T-helper 2 cell treated with Interferon-gamma antibody and Interleukin-4, amounts not matched to agents 5 μg/mL and 100 μg/mL, for 36 hours (primary cell): ENCODE data around the gene ABCB7.
"Not testable (repeated sequence)": the region's sequence is repeated elsewhere in the genome, so short reads cannot be mapped to it uniquely, and the experiment has no call there.

Experiments
- DNase-seq: peaks from one replicate; pipeline ENCODE4 v3.0.0; 2021; ENCODE audit warnings: low spot score
- H3K27ac Mint-ChIP-seq: one replicate; pipeline ENCODE4 v1.8.0; 2021; ENCODE audit warnings: mild to moderate bottlenecking, mixed read lengths
- H3K27me3 Mint-ChIP-seq: one replicate; pipeline ENCODE4 v1.8.0; 2021; ENCODE audit warnings: low read depth, mixed read lengths
- H3K36me3 Mint-ChIP-seq: one replicate; pipeline ENCODE4 v1.8.0; 2021; ENCODE audit warnings: low read depth, mixed read lengths
- H3K4me1 Mint-ChIP-seq: one replicate; pipeline ENCODE4 v1.8.0; 2021; ENCODE audit warnings: low read depth, mixed read lengths
- H3K4me3 Mint-ChIP-seq: one replicate; pipeline ENCODE4 v1.8.0; 2022; ENCODE audit warnings: mild to moderate bottlenecking, moderate library complexity, mixed read lengths
- H3K9me3 Mint-ChIP-seq: one replicate; pipeline ENCODE4 v1.8.0; 2021; ENCODE audit warnings: mixed read lengths

Gene ABCB7

GRCh38 chrX:75051047-75051446 is 105.0 kb downstream of the ABCB7 start:
- Mint-ChIP-seq H3K4me1 (no peaks in the 10 kb centered on the region), H3K4me3 (no peak overlapping the region), H3K36me3 (peaks cover 16% of the 10 kb centered on the region), H3K27me3 (no peaks in the 10 kb centered on the region), H3K27ac (no peak overlapping the region), H3K9me3 (peaks cover 5% of the 10 kb centered on the region)
- DNase-seq, result no peak

- DNase-seq, result no peak
- peaks cover 6% of the 10 kb centered on the region for H3K36me3 Mint-ChIP-seq
- peaks cover 5% of the 10 kb centered on the region for H3K9me3 Mint-ChIP-seq
- H3K4me1 Mint-ChIP-seq, result no peaks in the 10 kb centered on the region
- no peaks in the 10 kb centered on the region for H3K27me3 Mint-ChIP-seq
- H3K27ac Mint-ChIP-seq, result no peak overlapping the region
- H3K4me3 Mint-ChIP-seq, result no peak overlapping the region
These were observed 110.7 kb downstream of the ABCB7 start for GRCh38 chrX:75045369-75045768.

GRCh38 chrX:75044142-75044541 is 111.9 kb downstream of the ABCB7 start:
- H3K9me3 Mint-ChIP-seq, H3K27ac Mint-ChIP-seq, H3K4me1 Mint-ChIP-seq, H3K36me3 Mint-ChIP-seq, DNase-seq, H3K4me3 Mint-ChIP-seq, H3K27me3 Mint-ChIP-seq: not testable (repeated sequence)

DNA sequence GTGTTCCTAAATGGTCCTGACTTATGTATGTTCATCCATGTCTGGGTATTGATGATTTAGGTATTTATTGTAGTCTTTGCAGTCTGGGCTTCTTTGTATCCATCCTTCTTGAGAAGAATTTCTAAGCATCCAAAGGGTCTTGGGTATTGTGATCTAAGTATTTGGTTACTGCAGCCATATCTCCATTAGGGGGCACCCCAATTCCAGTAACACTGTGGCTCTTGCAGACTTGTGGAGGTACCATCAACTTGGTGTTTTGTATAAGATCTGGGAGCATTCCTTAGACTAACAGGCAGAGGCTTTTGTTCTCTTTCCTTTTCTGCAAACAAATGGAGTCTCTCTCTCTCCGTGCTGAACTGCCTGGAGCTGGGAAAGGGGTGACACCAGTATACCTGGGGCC is 117.2 kb downstream of the ABCB7 start:
- peaks cover 17% of the 10 kb centered on the region for H3K9me3 Mint-ChIP-seq
- DNase-seq, result peak; percentile 4
- no peak overlapping the region for H3K4me3 Mint-ChIP-seq
- no peak overlapping the region for H3K27ac Mint-ChIP-seq
- H3K36me3 Mint-ChIP-seq, result no peaks in the 10 kb centered on the region
- no peaks in the 10 kb centered on the region for H3K4me1 Mint-ChIP-seq
- H3K27me3 Mint-ChIP-seq, result no peaks in the 10 kb centered on the region
